Activated CD4-positive, alpha-beta T cell treated with anti-CD3 and anti-CD28 coated beads, Interleukin-2, amount 50 U/mL, for 1 hour (primary cell): ENCODE results near the gene CNTNAP3.
"Not testable (repeated sequence)": the region's sequence is repeated elsewhere in the genome, so short reads cannot be mapped to it uniquely, and the experiment has no call there.

Experiments
- DNase-seq: peaks from one replicate; pipeline ENCODE4 v3.0.0-alpha.2; 2020

CNTNAP3 gene

DNA sequence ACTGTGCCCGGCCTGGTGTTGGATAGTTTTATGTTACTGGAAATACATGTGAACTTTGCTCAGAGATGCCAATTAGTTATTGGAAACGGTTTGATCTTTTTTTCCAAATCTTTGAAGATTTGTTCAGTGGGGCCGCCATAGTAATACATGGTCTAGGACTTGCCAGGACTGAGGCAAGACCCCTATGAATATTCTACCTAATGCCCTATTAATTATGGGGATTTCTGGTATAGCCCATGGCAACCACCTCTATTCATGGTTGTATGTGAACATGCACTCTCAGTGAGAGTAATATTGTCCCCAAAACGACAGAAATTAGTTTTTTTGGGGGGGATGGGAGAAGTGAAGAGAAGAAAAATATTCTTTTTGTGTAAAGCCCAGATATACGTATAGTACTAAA, 220.3 kb downstream of the CNTNAP3 start:
- DNase-seq = not testable (repeated sequence)

DNA sequence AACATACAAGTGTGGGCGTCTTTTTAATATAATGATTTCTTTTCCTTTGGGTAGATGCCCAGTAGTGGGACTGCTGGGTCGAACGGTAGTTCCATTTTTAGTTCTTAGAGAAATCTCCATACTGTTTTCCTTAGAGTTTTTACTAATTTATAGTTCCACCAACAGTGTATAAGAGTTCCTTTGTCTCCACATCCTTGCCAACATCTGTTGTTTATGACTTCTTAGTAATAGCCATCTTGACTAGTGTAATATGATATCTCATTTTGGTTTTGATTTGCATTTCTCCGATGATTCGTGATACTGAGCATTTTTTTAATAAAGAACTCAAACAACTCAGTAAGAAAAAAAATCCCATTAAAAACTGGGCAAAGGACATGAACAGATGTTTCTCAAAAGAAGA, 225.0 kb downstream of the CNTNAP3 start:
- DNase-seq = not testable (repeated sequence)

DNA sequence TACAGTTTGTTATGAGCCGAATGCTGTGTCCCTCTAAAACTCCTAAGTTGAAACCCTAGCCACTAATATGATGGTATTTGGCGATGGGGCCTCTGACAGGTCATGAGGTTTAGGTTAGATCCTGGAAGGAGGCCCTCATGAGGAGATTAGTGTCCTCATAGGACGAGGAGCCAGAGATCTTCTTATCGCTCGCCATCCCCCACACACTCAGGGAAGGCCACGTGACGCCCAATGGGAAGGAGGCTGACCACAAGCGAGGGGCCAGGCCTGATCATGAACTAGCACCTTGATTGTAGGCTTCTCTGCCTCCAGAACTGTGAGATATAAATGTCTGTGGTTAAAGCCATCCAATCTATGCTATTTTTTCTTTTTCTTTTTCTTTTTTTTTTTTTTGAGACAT, 233.5 kb downstream of the CNTNAP3 start:
- not testable (repeated sequence) for DNase-seq

DNA sequence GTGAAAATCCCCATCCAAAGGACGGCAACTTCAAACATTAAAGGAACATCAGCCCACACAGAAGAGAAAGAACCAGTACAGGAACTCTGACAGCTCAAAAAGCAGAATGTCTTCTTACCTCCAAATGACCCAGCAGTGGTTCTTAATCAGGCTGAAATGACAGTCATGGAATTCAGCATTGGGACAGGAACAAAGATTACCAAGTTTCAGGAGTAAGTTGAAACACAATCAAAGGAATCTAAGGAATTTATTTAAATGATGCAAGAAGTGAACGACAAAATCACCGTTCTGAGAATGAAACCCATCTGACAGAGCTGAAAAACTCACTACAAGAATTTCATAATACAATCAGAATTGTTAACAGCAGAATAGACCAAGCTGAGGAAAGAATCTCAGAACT, 241.1 kb downstream of the CNTNAP3 start:
- DNase-seq = not testable (repeated sequence)

DNA sequence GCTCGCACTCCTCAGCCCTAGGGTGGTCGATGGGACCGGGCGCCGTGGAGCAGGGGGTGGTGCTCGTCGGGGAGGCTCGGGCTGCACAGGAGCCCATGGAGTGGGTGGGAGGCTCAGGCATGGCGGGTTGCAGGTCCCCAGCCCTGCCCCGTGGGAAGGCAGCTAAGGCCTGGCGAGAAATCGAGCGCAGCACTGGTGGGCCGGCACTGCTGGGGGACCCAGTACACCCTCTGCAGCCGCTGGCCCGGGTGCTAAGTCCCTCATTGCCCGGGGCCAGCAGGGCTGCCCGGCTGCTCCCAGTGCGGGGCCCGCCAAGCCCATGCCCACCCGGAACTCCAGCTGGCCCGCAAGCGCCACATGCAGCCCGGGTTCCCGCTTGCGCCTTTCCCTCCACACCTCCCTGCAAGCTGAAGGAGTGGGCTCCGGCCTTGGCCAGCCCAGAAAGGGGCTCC, 245.6 kb downstream of the CNTNAP3 start:
- DNase-seq = not testable (repeated sequence)

DNA sequence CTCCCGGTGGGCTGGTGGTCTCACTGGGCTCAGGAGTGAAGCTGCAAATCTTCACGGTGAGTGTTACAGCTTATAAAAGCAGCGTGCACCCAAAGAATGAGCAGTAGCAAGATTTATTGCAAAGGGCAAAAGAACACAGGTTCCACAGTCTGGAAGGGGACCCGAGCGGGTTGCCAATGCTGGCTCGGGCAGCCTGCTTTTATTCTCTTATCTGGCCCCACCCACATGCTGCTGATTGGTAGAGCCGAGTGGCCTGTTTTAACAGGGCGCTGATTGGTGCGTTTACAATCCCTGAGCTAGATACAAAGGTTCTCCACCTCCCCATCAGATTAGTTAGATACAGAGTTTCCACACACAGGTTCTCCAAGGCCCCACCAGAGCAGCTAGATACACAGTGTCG, 246.2 kb downstream of the CNTNAP3 start:
- not testable (repeated sequence) for DNase-seq

DNA sequence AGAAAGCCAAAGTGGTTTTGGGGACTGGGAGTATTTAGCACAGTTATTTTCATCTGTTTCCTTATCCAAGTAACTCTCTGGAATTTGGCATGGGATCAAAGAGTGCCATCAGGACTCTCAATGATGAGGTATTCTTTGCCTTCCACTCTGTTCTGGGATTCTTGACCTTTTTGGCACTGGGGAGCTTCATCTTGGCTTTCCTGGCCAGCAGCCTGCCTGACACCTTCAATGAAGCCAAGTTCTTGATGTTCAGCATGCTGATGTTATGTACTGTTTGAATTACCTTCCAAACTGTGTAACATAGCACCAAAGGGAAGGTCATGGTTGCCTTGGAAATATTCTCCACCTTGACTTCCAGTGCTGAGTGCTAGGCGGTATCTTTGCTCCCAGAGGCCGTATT, 248.8 kb downstream of the CNTNAP3 start:
- not testable (repeated sequence) for DNase-seq

DNA sequence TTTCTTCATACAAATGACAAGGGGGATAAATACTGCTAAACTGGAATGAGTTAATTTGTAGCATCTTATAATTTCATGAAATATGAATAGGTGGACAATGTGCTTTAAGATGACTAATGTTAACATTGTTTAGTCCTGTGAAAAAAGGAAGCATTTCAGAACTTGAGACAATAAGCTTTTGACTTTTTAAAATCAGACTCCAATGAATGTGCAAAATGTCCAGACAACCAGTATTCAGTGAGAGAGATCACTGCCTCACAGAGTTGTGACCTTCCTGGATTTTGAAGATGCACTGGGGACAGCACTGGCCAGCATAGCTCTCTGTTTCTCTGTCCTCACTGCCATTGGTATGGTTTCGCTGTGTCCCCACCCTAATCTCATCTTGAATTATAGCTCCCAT, 249.7 kb downstream of the CNTNAP3 start:
- DNase-seq = not testable (repeated sequence)

DNA sequence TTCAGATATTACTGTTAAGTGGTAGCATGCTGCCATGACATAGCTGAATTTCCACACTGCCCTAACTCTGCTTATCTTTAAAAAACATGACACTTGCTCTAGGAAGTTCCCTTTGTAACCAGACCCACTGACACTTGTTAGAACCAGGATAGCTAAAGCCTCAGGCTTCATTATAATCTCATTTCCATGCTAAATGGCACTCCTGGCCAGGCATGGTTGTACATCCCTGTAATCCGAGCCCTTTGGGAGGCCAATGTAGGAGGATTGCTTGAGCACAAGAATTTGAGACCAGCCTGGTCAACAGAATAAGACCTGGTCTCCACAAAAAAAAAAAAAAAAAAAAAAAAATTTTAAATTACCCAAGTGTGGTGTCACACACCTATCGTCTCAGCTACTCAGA, 254.1 kb downstream of the CNTNAP3 start:
- DNase-seq = not testable (repeated sequence)

DNA sequence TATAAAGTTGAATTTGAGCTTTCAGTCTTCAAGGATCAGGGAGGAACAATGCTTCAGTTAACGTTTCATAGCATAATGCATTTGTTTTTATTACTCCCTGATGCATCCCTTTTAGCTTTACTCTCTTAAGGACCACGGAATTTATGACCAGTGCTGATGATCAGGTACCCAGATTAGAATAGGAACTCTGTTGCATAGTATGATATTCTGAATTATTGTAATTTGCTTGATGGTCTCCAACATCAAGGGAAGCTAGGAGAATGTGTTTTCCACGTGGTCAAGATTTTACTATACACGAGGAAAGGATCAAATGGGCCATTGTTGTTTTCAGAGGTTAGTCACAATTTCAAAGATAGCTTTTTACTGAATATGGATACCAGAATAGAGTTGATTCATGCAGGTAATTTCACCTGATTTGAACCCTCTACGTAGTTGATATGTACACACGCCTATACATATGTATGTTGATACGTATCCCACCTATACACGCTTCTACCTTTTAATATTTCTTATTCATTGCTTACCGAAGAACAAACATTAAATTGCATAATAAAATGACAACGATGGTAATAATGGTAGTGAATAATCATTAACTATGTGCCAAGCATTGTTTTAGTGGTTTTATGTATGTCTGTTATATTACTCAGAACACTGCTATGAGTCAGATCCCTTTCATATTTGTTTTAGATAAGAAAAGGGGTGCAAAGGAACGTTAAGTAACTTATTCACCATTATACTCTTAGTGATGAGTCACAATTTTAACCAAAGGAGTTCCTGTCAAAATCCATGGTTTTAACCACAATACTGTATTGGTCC, 257.6 kb downstream of the CNTNAP3 start:
- not testable (repeated sequence) for DNase-seq

DNA sequence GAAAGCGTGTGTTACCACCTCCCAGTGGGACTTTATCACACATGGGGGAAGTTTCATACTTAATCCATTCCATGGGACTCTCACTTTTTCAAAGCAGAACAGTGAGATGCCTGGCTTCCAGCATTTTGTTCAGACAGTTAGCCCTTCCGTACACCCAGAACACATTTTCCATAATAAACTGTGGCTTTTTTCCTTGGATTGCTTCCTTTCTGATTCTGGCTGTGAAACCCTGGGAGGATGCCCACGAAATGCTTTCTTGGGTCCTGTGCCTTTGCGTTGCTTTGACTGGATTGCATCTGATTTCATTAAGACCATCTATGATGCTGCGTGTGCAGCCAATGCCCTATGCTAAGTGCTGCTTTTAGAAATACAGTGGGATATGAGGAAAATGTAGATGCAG, 259.1 kb downstream of the CNTNAP3 start:
- not testable (repeated sequence) for DNase-seq

DNA sequence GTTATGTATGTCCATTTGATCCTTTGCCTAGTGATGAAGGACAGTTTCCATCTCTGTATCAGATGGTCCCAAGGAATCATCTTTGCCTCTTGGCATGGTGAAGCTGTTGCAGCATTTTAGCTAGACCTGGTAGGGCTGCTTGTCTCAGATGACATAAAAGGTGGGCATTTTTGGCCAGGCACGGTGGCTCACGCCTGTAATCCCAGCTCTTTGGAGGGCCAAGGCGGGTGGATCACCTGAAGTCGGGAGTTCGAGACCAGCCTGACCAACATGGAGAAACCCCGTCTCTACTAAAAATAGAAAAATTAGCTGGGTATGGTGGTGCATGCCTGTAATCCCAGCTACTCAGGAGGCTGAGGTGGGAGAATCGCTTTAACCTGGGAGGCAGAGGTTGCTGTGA, 259.8 kb downstream of the CNTNAP3 start:
- not testable (repeated sequence) for DNase-seq

DNA sequence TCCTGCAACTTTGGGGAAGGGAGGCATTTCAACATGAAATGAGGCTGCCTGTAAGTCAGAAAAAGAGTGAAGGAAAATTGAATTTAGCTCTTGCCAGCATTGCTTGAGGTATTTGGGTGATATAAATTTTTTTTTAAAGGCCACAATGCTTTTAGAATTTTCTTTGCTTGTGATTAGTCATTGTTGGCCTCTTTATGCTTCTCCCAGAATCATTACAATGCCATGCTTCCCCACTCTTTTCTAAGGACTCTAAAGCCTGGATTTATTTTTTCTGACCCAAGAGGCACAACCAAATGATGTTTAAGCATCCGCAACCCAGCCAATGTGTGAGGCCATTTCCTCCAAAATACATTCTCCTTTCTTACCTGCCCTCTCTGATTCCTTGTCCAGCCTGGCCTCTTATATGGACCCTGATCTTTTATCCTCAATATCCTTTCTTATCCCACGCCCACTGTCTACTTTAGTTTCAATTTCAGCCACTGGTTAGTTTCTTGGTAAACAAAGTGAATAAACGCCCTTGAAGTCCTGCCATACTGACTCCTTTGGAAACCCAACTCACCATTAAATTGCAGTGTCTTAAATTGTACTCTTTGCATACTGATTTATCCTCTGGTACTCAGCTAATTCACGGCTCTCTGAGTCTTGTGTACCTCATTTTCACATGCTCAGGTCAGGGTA, 261.9 kb downstream of the CNTNAP3 start:
- not testable (repeated sequence) for DNase-seq
